Measurements from ENCODE around the gene RALY.
A peak's percentile ranks its signal among the peaks of the same experiment; 100 is the strongest.

RALY gene

GRCh38 chr20:34047010-34047687 is 53.4 kb downstream of the RALY start:
- DNase-seq (ENCODE audit: low read depth) = no peak

DNA sequence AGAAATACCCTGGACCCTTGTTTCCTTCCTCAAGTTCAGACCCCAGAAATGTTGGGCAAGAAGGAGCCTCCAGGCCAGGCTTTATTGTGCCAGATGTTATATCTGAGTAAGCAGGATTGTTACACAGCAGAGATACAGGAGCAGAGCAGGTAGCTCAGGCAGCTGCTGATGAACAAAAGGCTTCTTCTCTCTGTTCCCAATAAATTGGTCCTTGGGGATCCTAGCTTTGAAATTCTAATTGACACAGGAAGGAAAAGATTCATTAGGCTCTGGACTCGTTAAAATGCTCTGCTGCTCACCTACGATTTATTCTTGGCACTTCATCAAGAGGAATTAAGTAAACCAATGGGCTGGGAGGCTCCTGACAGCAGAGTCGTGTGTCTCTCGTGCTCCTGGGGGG is 54.2 kb downstream of the RALY start:
- no peak for DNase-seq (ENCODE audit: low read depth)

DNA sequence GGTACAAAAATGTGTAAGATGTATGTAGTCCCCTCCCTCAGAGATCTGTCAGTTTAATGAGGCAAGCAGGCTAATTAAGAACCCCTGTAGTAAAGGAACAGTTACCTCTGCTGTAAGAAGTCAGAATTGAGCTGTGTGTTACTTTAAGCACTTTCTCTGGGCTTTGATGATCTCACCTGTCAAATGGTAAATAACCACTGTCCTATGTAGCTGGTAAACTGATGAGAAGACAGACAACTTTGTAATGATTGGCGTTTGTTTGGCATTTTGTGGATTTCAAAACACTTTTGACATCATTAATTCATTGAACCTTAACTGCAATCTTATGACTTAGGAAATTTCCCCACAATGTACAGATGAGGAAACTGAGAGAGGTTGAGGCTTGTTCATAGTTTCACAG is 55.7 kb downstream of the RALY start:
- no peak for DNase-seq (ENCODE audit: low read depth)

DNA sequence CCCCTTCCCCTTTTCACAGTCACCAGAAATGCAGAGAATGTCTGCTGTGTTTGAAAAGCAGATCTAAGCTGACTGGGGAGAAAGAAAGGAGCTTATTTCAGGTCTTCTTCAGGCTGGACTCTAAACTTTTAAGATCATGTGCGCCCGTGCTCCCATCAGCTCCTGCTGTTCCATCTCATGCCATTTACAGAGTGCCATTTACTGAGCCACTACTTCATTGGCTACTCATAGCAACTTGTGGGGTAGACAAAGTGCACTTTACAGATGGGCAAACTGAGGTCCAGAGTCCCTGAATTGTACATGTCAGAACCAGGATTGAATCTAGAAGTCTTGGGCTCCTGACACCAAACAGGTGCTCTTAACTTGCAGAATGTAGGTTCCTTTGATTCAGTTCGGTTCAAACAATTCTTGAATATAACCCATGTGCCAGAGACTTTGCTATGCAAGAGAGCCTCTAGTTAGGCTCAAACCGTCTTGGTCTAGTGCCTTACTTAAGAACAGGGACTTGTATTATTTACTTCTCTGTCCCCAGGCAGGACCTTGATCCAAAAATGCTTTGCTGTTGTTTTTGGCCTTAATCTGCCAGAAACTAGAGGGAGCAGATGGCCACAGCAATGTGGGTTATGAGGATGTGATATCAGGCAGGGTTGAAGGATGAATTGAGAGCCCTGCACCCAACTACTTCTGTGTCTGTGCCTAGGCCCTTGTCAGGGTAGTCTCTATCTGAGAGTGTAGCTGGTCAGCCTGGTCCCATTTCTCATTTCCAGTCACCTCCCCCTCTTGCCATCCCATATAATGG is 56.4 kb downstream of the RALY start:
- no peak for DNase-seq (ENCODE audit: low read depth)

GRCh38 chr20:34052414-34052813 is 58.7 kb downstream of the RALY start:
- no peak for DNase-seq (ENCODE audit: low read depth)

- no peak for DNase-seq (ENCODE audit: low read depth)
These were observed 61.6 kb downstream of the RALY start for GRCh38 chr20:34055290-34055689.

GRCh38 chr20:34058831-34059230 is 65.1 kb downstream of the RALY start:
- peak; percentile 8 for DNase-seq (ENCODE audit: low read depth)

GRCh38 chr20:34060970-34061369 is 67.3 kb downstream of the RALY start:
- DNase-seq (ENCODE audit: low read depth) = no peak

GRCh38 chr20:34061695-34062094 is 68.0 kb downstream of the RALY start:
- DNase-seq (ENCODE audit: low read depth) = no peak

DNA sequence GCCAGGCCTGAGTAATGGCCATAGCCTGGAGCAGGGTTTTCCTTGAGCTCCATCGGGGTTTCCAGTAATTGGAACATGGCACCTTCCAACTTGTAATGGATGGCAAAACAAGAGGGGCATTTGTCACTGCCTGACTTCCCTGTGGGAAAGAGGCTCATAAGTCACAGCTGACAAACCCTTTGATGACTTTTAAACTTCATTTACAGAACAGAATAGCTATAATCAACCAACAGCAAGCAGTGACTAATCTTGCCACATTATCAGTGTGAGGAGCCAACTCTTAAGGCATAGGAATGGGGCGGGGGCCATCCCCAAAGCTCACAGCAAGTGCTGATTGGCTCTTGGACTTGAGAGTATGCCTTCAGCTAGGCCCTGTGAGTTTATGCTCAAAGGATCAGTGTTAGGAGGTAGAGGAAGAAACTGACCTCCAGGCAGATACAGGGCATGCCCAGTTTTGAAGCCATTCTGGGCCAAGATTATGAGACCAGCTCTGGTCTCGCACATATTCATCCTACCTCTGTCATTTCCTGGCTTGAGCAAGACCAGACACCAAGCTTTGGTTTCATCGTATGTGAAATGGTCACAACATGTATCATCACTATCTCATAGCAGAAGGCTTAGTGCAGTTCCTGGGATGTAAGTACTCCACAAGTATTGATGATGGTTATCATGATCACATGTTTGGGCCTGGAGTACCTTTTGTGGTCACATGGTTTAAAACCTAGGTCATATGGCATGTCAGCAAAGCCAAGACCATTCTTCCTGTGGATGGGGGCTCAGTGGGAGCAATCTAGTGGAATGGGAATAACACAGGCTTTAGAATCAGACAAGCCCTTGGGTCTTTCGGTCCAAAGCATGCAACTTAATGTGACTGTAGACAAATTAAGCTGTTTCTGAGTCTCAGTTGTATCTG is 69.1 kb downstream of the RALY start:
- DNase-seq (ENCODE audit: low read depth) = no peak

DNA sequence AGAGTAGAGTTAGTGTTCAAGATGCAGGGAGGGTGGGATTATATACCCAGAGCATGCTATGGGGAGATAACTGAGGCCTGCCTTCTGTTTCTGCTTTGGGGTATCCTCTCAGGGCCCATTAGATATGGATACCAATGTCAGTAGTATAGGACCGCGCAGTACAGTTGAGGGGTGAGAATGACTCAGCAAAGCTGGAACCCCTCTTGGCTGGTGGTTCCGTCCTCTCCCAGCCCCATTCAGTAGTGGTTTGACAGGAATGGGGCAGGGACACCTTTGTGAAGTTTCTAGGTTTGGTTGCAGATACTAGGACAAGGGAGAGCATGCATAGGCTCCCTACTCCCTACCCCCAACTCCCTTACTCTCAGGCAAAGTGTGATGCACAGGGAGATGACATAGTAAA is 70.6 kb downstream of the RALY start:
- no peak for DNase-seq (ENCODE audit: low read depth)

- DNase-seq (ENCODE audit: low read depth) = no peak
These were observed 71.5 kb downstream of the RALY start for GRCh38 chr20:34065260-34065659.

DNA sequence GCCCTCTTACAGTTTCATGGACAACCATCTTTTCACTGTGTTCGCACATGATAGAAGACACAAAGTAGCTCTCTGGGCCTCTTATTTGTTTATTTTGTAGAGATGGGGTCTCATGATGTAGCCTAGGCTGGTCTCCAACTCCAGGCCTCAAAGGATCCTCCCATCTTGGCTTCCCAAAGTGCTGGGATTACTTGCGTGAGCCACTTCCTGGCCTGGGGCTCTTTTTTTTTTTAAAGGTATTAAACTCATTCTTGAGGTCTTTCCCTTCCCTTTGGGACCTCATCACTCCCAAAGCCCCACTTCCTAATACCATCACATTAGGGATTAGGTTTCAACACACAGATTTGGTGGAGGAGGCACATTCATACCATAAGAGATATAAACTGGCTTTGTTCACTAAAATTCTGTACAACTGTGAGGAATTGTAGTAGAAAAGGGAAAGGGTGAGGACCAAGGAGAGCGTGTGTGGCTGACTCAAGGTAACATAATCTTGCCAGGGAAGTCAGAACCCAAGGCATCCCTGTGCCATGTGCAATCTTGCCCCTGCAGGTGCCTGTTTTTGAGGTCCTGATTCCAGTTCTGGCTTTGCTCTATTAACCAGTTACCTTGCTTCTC is 72.9 kb downstream of the RALY start:
- no peak for DNase-seq (ENCODE audit: low read depth)

DNA sequence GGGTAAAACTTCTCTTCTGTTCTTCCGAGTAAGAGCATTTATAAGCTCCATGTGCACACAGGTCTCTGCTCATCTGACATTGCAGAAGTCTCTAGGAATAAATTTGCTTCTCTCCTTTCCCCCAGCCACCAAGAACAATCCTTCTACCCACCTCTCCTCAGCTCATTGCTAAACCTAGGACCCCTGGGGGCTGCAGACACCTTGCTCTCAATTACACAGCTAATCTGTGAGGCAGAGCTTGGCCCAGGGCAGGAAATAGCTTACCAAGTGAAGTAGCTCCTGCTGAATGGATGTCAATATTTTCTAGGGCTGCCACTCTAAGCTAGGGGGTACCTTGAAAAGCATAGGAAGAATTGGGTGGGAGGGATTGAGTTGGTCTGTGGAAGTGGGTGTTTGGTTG is 74.3 kb downstream of the RALY start:
- DNase-seq (ENCODE audit: low read depth) = no peak

DNA sequence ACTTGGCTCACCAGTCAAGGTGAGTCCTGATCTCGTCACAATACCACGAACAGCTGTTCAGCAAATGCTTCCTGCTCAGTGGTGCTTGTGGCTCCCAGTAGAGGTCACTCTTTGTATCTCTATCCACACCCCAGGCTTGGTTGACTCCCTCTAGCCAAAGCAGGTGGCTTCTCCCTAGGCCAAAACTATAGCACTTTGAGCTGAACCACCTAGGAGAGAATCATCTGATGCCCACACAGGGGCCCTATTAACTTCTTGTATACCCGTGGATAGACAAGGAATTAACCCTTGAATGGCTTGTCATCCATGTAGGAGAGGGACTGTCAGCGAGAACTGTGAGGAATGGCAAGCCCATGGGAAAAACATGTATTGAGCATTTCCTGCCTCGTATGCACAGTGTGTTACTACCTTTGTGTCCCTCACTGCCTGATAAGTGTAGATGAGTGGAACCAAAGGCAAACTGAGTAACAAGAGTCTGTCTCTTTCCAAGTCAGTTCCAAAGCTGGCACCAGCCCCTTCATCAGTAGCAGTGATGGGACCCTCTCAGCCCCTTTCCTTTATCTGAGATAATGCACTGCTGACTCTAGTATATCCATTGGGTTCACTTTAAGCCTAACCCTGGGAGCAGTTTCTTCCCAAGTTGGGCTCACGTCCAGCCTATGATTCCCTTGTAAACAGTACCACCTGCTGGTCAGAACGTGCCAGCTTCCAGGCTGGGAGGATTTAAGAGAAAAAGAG is 75.8 kb downstream of the RALY start:
- DNase-seq (ENCODE audit: low read depth) = peak; percentile 10

GRCh38 chr20:34070079-34070439 is 76.3 kb downstream of the RALY start:
- DNase-seq (ENCODE audit: low read depth) = no peak

GRCh38 chr20:34070859-34071258 is 77.1 kb downstream of the RALY start:
- no peak for DNase-seq (ENCODE audit: low read depth)

GRCh38 chr20:34072076-34072475 is 78.4 kb downstream of the RALY start:
- no peak for DNase-seq (ENCODE audit: low read depth)

DNA sequence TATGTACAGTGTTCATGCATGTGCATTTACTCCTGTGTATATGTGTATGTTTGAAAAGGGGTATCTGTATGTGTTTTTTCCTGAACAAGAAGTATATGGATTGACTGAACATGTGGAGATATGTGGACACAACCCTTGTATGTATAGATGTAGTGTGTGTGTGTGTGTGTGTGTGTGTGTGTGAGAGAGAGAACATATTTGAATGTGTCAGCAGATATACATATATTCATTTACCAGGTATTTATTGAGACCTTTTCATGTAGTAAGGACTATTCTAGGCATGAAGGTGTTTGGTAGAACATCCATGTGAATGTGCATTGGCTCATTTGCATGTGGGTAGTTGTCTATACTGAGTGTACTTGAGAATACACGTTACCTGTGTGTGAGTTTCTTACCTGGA is 79.1 kb downstream of the RALY start:
- no peak for DNase-seq (ENCODE audit: low read depth)

DNA sequence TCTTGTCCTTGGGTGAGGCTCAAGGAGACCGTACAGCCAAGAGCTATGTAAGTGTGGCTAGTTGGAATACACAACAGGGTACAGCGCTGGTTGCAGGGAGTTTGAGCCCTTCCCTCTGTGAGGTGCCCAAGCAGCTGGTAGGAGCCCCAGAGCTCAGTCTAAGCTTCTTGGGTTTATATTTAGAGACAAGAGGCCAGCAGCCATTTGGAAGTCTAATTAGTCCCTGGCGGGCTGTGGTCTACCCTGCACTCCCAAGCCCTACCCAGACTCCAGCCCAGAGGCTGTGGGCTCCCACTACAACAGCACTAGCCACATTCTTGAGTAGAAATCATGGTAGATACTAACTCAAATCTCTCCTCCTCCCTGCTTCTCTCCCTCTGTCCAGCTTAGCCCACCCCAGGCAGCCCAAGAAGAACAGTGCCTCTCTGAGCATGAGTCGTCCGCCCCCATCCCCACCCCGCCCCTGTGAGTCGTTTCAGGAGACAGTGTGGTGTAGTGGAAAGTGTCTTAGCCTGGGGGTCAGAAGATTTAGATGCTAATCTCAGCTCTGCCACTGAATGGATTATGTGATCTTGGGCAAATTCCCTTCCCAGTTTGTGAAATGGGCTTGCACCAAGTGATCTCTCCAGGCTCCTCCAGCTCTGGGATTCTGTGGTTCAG is 80.5 kb downstream of the RALY start:
- no peak for DNase-seq (ENCODE audit: low read depth)

DNA sequence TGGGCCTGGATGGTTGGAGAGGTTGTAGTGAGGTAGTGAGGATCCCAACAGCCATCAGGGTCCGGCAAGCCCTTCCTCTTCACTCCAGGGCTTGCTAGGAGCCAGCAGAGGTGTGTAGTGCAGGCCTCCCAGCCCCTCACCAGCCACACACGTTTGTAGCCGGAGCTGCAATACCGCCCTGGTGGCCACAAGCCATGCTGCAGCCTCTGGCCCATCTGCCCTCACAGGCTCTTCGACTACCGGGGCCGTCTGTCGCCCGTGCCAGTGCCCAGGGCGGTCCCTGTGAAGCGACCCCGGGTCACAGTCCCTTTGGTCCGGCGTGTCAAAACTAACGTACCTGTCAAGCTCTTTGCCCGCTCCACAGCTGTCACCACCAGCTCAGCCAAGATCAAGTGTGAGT is 81.9 kb downstream of the RALY start:
- DNase-seq (ENCODE audit: low read depth) = no peak
